Central memory CD8-positive, alpha-beta T cell (primary cell): ENCODE results near the gene CDH23.

ENCODE experiments used
- ATAC-seq: fragments of 150-1000 bp; cut with Tn5 transposase; replicated peaks from 2 replicates; pipeline ENCODE4 v1.10.0; 2022; ENCODE audit warnings: mild to moderate bottlenecking, moderate FRiP score, moderate number of reproducible peaks; ENCODE audit not compliant: poor library complexity, severe bottlenecking; ENCODE audit errors: extremely low read depth
- DNase-seq, 2 donors: peaks; one replicate each; pipeline ENCODE4 v3.0.0; 2021; ENCODE audit warnings: low spot score in 2 of 2
- H3K27ac Mint-ChIP-seq: one replicate; pipeline ENCODE4 v1.8.0; 2022; ENCODE audit warnings: low read depth, mild to moderate bottlenecking, moderate library complexity, mixed read lengths
- H3K27me3 Mint-ChIP-seq: one replicate; pipeline ENCODE4 v1.8.0; 2022; ENCODE audit warnings: mixed read lengths
- H3K36me3 Mint-ChIP-seq: one replicate; pipeline ENCODE4 v1.8.0; 2022; ENCODE audit warnings: mild to moderate bottlenecking, moderate library complexity, mixed read lengths; ENCODE audit not compliant: insufficient read depth
- H3K4me1 Mint-ChIP-seq: one replicate; pipeline ENCODE4 v1.8.0; 2022; ENCODE audit warnings: mixed read lengths
- H3K4me3 Mint-ChIP-seq: one replicate; pipeline ENCODE4 v1.8.0; 2022; ENCODE audit warnings: mild to moderate bottlenecking, moderate library complexity, mixed read lengths
- H3K9me3 Mint-ChIP-seq: one replicate; pipeline ENCODE4 v1.8.0; 2022; ENCODE audit warnings: mixed read lengths

Gene CDH23

GRCh38 chr10:71641986-71642385 lies 245.3 kb downstream of the CDH23 start:
- no peaks in the 10 kb centered on the region for H3K9me3 Mint-ChIP-seq

DNA sequence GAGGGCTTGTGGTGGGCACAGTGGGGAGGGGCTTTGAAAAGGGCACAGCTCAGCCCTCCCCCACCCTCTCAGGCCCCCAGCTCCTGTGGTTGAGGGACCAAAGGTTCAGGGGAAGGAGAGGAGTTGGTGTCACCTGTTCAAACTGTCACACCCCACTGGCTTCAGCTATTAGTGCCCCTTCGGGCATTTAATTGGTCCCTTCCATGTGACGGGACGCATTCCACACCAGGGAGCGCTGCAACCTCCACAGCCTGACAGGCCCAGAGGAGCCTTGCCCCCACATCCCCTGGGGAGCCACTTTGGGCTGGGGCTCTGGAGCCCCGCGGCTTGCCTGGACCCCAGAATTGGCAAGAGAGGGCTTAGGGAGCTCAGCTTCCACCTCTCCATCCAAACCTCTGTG lies 247.2 kb downstream of the CDH23 start:
- Mint-ChIP-seq H3K27me3 (peaks cover 17% of the 10 kb centered on the region), H3K4me1 (no peaks in the 10 kb centered on the region), H3K36me3 (no peaks in the 10 kb centered on the region), H3K4me3 (no peak overlapping the region), H3K27ac (no peak overlapping the region), H3K9me3 (no peaks in the 10 kb centered on the region)
- no peak for DNase-seq
- no peak for ATAC-seq

More at GRCh38 chr10:71641986-71642385, 245.3 kb downstream of the CDH23 start:
- Mint-ChIP-seq H3K4me1 (peaks cover 5% of the 10 kb centered on the region), H3K36me3 (no peaks in the 10 kb centered on the region), H3K27me3 (peaks cover 17% of the 10 kb centered on the region), H3K4me3 (no peak overlapping the region), H3K27ac (no peak overlapping the region)
- DNase-seq (no peak), ATAC-seq (no peak)

GRCh38 chr10:71644307-71645180 lies 247.8 kb downstream of the CDH23 start:
- no peak overlapping the region for H3K27ac Mint-ChIP-seq
- H3K4me1 Mint-ChIP-seq: no peaks in the 10 kb centered on the region

GRCh38 chr10:71645185-71645584 lies 248.5 kb downstream of the CDH23 start:
- ATAC-seq (no peak), DNase-seq (no peak)
- Mint-ChIP-seq H3K4me1 (no peaks in the 10 kb centered on the region), H3K4me3 (no peak overlapping the region), H3K27me3 (peaks cover 17% of the 10 kb centered on the region), H3K36me3 (no peaks in the 10 kb centered on the region), H3K27ac (no peak overlapping the region), H3K9me3 (no peaks in the 10 kb centered on the region)

More at GRCh38 chr10:71644307-71645180, 247.8 kb downstream of the CDH23 start:
- no peaks in the 10 kb centered on the region for H3K36me3 Mint-ChIP-seq
- ATAC-seq: no peak
- H3K27me3 Mint-ChIP-seq: peaks cover 17% of the 10 kb centered on the region
- no peak overlapping the region for H3K4me3 Mint-ChIP-seq
- H3K9me3 Mint-ChIP-seq: no peaks in the 10 kb centered on the region
- DNase-seq: no peak

- Mint-ChIP-seq H3K9me3 (no peaks in the 10 kb centered on the region), H3K4me3 (no peak overlapping the region), H3K4me1 (no peaks in the 10 kb centered on the region), H3K27ac (no peak overlapping the region), H3K36me3 (no peaks in the 10 kb centered on the region), H3K27me3 (peaks cover 17% of the 10 kb centered on the region)
- no peak for ATAC-seq
- no peak for DNase-seq
Measured at GRCh38 chr10:71646037-71646436, 249.3 kb downstream of the CDH23 start.

DNA sequence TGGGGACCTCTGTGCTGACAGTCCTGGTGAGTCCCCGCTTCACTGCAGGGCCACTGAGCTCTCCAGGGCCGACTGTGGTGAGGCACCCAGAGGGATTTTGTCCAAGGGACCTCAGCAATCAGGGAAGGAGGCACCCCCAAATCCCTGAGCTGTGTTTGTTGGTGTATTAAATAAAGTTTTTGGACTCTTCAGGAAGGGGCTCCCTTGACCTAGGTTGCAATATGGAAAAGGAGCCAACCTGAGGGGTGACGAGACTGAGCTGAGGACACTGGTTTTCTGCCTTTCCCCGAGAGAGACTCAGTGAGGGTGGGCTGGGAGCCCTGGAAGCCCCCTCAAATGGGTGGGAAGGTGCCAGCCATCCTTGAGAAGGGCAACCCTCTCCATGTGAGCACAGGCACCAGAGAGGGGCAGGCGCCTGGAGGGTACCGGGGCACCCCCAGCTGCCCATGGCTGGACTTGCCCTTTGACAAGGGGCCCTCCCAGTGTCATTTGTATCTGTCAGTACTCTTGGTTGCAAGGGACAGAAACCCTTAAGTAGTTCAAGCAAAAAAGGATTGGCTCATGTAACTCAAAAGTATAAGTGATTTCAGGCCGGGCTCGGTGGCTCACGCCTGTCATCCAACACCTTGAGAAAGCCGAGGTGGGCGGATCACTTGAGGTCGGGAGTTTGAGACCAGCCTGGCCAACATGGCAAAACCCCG lies 250.0 kb downstream of the CDH23 start:
- ATAC-seq (no peak), DNase-seq (no peak)
- Mint-ChIP-seq H3K9me3 (no peaks in the 10 kb centered on the region), H3K4me1 (peaks cover 6% of the 10 kb centered on the region), H3K4me3 (no peak overlapping the region), H3K27ac (no peak overlapping the region), H3K36me3 (no peaks in the 10 kb centered on the region), H3K27me3 (peaks cover 17% of the 10 kb centered on the region)

DNA sequence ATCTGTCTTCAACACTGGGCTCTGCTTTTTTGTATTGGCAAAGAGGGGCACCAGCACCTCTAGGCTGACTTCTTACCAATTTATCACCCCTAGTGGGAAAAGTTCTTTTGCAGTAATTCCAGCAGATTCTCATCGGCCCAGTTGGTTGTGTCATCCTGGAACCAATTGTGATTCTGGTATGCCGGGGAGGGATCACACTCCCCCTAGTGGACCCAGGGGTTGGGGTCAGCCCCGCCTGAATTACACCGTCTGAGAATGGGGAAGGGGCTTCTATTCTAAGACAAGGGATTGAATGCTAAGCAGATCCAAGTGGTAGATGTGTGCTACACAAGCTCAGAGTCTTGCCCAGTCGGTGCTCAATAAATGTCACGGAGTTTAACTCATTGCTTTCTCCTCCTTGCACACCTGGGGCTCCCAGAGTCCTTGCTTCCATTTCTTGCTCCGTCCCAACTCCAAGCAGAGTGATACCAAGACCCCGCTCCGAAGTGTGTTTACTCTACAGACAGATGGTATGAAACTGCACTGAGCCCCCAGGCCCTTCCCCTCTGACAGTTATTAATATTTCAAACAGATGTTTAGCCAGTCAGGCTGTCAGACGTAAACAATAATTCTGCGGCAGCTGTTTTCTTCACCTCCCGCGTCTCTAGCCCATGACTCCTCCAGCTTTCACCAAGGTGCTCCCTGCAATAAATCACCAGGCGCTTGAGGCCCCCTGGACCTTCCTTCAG lies 251.0 kb downstream of the CDH23 start:
- Mint-ChIP-seq H3K9me3 (no peaks in the 10 kb centered on the region), H3K27ac (no peak overlapping the region), H3K4me3 (no peak overlapping the region), H3K27me3 (peaks cover 16% of the 10 kb centered on the region), H3K36me3 (no peaks in the 10 kb centered on the region), H3K4me1 (peaks cover 6% of the 10 kb centered on the region)
- no peak for DNase-seq
- no peak for ATAC-seq

GRCh38 chr10:71648254-71648932 lies 251.7 kb downstream of the CDH23 start:
- Mint-ChIP-seq H3K36me3 (no peaks in the 10 kb centered on the region), H3K4me1 (peaks cover 6% of the 10 kb centered on the region), H3K27me3 (peaks cover 9% of the 10 kb centered on the region), H3K27ac (no peak overlapping the region), H3K4me3 (no peak overlapping the region), H3K9me3 (no peaks in the 10 kb centered on the region)
- DNase-seq (no peak), ATAC-seq (no peak)

GRCh38 chr10:71648933-71649320 lies 252.2 kb downstream of the CDH23 start:
- no peak for ATAC-seq
- DNase-seq: no peak
- H3K36me3 Mint-ChIP-seq: no peaks in the 10 kb centered on the region
- no peak overlapping the region for H3K27ac Mint-ChIP-seq
- H3K27me3 Mint-ChIP-seq: peaks cover 9% of the 10 kb centered on the region
- peaks cover 6% of the 10 kb centered on the region for H3K4me1 Mint-ChIP-seq
- no peaks in the 10 kb centered on the region for H3K9me3 Mint-ChIP-seq
- H3K4me3 Mint-ChIP-seq: no peak overlapping the region

GRCh38 chr10:71649631-71650030 lies 252.9 kb downstream of the CDH23 start:
- no peaks in the 10 kb centered on the region for H3K36me3 Mint-ChIP-seq
- H3K9me3 Mint-ChIP-seq: no peaks in the 10 kb centered on the region
- peaks cover 9% of the 10 kb centered on the region for H3K27me3 Mint-ChIP-seq
- ATAC-seq (no peak), DNase-seq (no peak)
- no peak overlapping the region for H3K4me3 Mint-ChIP-seq
- peaks cover 6% of the 10 kb centered on the region for H3K4me1 Mint-ChIP-seq
- H3K27ac Mint-ChIP-seq: no peak overlapping the region

GRCh38 chr10:71650397-71650796 lies 253.7 kb downstream of the CDH23 start:
- DNase-seq: no peak
- ATAC-seq: no peak
- Mint-ChIP-seq H3K27ac (no peak overlapping the region), H3K27me3 (peaks cover 5% of the 10 kb centered on the region), H3K36me3 (no peaks in the 10 kb centered on the region), H3K4me1 (peaks cover 6% of the 10 kb centered on the region), H3K4me3 (no peak overlapping the region), H3K9me3 (no peaks in the 10 kb centered on the region)

DNA sequence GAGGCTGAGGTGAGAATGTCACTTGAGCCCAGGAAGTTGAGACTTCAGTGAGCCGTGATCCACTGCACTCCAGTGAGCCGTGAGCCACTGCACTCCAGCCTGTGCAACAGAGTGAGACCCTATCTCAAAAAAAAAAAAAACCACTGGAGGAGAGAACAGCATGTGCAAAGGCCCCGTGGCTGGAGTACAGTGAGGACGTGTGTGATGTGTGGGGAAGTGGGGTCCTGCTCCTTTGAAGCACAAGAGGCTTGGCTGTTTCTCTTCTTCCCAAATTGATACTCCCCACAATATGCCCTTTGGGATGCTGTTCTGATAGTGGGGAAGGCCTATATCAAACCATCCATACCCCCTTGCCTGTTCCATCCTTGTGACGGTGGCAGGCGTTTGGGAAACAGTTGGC lies 254.7 kb downstream of the CDH23 start:
- Mint-ChIP-seq H3K4me1 (peaks cover 6% of the 10 kb centered on the region), H3K4me3 (no peak overlapping the region), H3K27me3 (no peaks in the 10 kb centered on the region), H3K27ac (no peak overlapping the region), H3K9me3 (no peaks in the 10 kb centered on the region), H3K36me3 (no peaks in the 10 kb centered on the region)
- ATAC-seq: no peak
- no peak for DNase-seq
